DMS 273 (cell line): ENCODE measurements around the gene SLC4A4.

Experiments
- DNase-seq: peaks from one replicate; lab custom pipeline; 2025; ENCODE audit not compliant: unreplicated experiment; lab: John Stamatoyannopoulos, UW

Gene SLC4A4

GRCh38 chr4:71468116-71468710 is 129.4 kb downstream of the SLC4A4 start:
- no peak for DNase-seq

DNA sequence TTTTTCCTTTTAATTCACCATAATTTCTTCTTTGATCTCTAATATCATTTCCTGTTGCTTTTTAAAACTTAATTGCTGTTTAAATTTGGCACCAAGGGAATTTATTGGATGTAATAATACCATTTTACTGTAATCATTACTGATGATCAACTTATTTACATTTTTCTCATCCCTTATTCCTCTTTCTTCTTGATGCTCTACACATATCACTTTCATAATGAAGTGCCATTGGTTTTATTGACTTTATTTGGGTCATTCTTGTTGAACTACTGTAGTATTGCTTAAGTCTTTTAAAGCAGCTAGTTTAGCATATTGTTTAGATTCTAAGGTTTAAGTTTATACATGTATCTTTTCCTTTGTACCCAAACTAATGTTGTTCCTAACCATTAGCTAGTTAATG is 130.7 kb downstream of the SLC4A4 start:
- DNase-seq = no peak

DNA sequence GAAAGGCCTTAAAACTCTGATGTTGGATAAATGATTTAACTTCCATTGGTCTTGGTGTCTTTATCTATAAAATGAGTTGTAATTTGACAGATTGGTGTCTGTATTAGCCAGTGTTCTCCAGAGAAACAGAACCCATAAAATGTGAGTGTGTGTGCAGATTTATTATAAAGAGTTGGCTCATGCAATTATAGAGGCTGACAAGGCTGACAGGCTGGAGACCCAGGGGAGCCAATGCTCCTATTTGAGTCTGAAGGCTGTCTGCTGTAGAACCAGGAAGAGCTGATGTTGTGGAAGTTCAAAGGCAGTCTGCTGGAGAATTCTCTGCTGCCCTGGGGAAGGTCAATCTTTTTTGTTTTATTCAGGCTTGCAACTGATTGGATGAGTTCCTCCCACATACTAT is 131.7 kb downstream of the SLC4A4 start:
- DNase-seq = no peak

DNA sequence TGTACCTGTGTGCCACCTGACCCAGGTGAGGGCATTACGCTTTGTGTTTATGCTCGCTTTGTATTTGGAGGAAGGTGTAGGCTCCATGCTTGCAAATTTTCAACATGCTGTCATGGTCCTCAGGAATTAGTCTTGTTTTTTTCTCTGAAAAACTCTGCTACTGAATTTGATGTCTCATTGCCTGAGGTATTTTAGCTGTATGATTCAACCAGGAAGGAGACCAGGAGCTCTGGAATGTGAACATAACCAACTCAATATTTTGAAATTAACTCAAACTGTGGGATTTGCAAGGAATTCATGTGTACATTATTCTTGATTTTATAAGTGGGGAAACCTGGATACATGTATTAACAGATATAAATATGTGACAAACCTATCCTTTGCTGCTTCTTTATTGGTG is 134.1 kb downstream of the SLC4A4 start:
- no peak for DNase-seq

DNA sequence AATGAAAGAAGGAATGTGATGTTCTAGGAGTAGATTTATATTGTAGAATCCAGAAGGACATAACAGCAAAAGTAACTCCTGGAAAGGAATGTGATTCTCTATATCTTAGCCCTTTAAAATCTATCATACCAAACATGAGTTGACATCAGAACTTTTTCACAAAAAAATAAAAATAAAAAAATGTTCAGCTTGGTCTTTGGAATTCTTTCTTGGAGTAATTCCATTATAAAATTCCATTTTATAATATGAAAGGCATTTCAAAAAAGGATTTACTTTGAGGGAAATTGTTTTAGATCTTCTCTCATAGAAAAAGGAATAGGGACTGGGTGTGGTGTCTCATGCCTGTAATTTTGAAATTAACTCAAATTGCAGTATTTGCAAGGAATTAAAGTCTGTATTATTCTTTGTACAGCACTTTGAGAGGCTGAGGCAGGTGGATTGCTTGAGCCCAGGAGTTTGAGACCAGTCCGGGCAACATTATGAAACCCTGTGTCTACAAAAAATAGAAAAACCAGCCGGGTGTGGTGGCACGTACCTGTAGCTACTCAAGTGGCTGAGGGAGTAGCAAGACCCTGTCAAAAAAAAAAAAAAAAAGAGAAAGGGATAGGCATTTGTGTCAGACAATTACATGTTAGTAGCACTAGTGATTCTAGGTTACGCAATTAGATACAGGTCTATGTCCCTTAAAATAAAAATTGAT is 134.9 kb downstream of the SLC4A4 start:
- no peak for DNase-seq

DNA sequence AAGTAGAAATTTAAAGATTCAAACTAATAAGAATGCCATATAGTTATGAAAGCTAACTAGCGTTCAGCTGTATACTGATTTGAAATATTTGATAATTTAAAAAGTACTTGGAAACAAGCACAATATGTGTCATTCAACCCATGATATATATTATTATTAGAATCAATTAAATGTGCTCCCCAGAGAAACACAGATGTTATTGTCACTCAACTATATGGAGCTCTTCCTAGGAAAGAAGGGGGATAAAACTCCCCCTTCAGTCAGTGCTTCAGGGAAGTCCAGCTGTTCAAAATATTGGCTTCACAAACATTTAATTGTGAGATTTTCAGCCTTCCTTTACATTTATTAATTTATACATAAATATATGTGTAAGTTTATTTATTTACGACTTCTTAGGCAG is 135.9 kb downstream of the SLC4A4 start:
- DNase-seq = no peak

DNA sequence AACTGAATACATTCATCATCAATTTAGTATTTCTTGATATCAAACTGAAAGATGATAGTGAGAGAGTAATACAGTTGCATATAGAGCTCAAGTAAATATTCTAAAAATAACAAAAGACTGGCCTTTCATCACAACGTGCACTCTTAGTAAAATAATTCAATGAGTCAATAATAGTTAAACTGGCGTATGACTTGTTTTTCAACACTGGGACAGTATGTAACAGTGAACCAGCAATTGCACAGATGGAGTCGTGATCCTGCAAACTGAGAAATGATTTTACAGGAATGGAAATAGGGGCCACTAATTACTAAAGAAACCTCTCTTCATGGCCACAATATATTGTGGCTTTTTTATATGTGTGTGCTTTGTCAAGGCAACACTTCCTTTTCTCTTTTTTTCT is 137.4 kb downstream of the SLC4A4 start:
- DNase-seq = peak; percentile 4

DNA sequence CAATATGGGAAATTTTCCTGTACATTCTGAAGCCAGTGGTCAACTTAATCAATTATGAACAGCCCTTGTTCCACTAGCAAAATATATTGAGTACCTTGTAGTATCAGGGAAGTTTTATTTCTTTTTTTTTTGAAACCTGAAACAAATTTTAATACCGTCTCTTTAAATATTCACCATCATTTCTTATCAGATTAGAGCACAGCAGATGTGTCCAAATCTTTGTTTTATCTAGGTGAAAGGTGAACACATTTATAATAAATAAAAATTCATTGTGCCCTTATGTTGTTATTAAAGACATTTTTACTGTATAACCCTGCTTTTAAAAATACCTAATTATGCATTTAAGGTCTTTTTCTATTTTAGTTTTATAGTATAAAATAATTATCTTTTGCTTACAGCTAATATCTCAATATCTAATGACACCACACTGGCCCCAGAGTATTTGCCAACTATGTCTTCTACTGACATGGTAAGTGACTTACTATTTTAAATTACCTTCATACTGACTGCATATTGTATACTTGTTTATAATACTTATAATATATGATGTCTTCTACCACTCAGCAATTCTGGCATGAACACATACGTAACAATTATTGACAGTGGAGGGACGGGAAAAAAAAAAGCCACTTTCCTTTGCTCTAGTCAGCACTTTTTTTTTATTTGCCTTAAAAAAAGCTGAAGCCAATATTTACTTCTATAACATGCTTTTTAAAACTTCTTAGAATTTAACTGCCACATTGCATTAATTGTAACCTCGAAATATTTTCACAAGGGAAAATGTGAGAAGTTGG is 147.9 kb downstream of the SLC4A4 start:
- DNase-seq = no peak

DNA sequence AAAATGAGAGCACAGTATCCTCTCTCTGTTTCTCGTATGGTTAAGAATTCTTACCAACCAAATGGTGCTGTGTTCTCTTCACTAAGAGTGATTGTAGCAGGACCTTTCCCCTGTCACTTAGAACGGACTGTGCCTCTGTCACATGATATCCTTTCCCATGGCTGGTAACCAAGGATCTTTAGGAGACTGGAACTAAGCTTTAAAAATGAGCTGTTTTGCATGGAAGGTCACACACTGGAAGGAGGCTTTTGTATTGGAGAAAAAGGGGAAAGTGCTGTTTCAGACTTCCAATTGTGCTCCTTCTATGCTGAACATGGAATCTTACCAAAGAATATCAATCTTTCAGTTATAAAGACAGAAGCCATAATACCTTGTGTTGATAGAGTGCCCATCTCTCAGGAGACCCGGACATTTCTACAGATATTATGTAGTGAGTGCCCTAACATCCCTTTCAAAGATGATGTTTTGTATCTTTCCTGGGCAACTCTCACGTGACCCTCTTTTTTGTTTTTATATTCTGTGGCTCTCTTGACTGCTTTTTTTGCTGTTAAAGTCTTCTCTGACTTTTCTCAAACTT is 148.6 kb downstream of the SLC4A4 start:
- peak; percentile 35 for DNase-seq

GRCh38 chr4:71494539-71494938 is 155.7 kb downstream of the SLC4A4 start:
- no peak for DNase-seq

- no peak for DNase-seq
These were observed 156.6 kb downstream of the SLC4A4 start for GRCh38 chr4:71495454-71495853.

DNA sequence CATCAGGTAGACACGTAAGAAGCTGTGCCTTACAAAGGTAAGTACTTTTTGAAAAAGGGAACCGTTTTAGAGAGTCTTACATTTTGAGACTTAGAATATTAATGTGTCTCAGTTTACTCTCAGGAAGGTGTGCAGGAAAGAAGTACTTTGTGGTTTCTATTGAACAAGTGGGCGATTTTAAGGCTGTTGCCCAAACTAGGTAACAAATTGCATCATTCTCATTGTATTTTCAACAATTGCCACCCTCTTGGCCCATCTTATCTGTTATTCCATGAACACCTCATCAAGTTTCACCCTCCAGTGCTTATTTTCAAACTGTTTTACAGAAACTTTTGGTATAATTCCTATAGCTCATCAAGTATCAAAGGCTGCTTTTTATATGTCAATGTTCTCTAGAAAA is 158.3 kb downstream of the SLC4A4 start:
- DNase-seq = no peak

GRCh38 chr4:71498002-71498401 is 159.2 kb downstream of the SLC4A4 start:
- no peak for DNase-seq

DNA sequence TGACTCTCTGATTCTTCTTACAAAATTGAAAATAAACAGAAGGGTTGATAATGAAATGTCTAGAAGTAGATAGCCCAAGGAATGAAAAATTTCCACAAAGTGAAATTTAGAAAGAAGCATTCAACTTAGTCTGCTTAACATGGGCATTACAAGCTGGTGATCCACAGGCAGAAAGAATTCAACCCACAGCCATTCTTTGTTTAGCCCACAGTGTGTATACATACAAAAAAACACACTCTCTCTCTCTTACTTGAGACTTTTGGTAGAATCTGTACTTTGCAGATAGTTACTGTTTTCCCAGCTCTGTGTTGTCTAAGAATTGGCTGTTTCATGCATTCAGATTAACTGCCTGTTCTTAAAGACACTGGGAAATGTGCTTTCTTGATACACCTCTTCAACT is 159.8 kb downstream of the SLC4A4 start:
- no peak for DNase-seq

DNA sequence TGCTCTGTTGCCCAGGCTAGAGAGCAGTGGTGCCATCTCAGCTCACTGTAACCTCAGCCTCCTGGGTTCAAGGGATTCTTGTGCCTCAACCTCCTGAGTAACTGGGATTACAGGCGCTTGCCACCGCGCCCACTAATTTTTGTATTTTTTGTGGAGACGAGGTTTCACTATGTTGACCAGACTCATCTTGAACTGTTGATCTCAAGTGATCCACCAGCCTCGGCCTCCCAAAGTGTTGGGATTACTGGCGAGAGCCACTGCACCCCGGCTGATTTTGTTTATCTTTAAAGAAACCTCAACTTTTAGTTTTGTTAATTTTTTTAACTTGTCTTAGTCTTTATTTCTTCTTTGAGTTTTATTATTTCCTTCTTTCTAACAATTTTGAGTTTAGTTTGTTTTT is 163.2 kb downstream of the SLC4A4 start:
- DNase-seq = no peak

GRCh38 chr4:71518283-71518989 is 179.6 kb downstream of the SLC4A4 start:
- no peak for DNase-seq

GRCh38 chr4:71520308-71520707 is 181.5 kb downstream of the SLC4A4 start:
- DNase-seq = no peak

DNA sequence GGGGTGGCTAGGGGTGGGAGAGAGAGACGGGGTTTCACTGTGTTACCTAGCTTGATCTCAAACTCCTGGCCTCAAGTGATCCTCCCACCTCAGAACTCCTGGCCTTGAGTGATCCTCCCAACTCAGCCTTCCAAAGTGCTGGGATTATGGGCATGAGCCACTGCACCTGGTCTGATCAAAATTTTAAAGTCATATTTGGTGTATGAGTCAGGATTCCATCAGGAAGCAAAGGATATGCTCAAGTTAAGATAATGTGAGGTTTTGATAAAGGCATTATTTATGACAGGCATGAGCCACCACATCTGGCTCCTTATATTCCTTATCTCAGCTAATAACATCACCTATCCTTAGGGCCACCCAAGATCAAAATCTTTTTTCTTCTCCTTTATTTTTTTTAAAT is 182.0 kb downstream of the SLC4A4 start:
- DNase-seq = no peak

- DNase-seq = peak; percentile 62
These were observed 185.9 kb downstream of the SLC4A4 start for GRCh38 chr4:71524756-71525155.

- DNase-seq = peak; percentile 9
These were observed 188.0 kb downstream of the SLC4A4 start for GRCh38 chr4:71526637-71527406.

- DNase-seq = no peak
These were observed 193.6 kb downstream of the SLC4A4 start for GRCh38 chr4:71532407-71532806.
